Skin of body (tissue), 2 donors: ENCODE measurements around the gene IFNE. TPM values are rescaled to one million over a fixed set of nuclear protein-coding genes. Genes with fewer than 3 reads are reported as not detected.
"Not testable (repeated sequence)": the region's sequence is repeated elsewhere in the genome, so short reads cannot be mapped to it uniquely, and the experiment has no call there.

Experiments
- DNase-seq: peaks from one replicate; lab custom pipeline; 2025; lab: John Stamatoyannopoulos, UW
- total RNA-seq: library from RNA; depleted of rRNA; stranded (reverse); fragments of >200 nt; gene quantifications from one replicate; pipeline ENCODE4 v1.2.3, GENCODE V29; 2014

Gene IFNE
- total RNA-seq, 1 donor from 2014 or later: not detected

DNA sequence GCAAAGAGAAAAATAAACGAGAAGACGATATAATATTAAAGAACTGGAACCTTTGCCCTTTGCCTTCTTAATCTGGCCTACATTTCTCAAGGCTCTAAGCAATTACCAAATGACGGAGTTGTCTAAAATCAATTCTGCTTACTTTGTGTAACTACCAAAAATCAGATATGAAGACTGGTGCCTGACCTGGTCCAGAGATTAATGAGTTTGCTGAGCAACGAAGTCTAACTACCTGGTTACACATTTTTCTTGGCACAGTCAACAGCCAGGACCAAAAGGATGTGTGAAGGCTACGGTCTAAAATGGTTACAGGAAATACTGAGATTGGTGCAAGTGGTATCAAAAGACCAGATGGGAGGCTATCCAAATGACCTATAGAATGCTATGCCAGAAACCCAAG is 17.8 kb upstream of the IFNE start:
- DNase-seq: no peak

DNA sequence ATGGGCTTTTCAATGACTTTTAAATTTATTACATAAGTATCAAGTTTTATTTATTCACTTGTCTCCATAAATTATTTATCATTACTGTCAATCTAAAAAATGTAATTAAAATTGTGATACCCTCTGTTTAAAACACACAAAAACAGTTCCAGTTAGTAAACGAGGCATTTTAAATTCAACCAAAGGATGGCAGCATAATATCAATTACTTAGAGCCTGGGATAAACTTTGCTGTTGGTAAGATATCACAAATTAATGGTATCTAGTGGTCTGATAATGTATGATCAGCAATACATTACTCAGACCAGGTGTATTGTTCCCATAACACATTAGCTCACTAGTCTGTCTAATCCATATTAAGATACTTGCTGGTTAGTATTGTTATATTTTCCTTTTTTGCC is 9.6 kb upstream of the IFNE start:
- no peak for DNase-seq

DNA sequence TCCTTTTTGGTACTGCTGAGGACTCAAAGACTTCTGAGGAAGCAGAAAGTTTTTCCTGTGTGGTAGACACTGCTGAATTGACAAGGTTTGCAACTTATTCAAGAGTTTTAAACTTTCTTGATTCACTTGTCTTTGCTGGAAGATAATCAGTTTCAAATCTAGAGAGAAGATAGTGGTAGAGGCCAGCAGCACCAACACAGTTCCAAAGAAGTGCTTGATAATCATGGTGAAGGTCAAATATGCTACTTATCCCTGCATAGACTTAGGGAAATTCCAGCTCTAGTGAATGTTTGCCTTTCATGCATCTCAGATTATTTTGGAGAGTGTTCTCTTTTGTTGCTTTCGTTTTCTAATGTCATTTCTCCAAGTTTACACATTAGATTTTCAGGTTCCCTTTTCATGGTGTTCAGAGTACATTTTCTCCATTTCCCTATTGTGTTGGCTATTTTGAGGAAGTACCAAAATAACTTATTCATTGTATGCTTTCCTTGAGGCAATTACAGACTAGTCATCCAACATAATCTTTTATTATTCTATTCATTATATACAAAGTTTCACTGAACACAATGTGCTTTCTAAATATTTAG is 550 bp downstream of the IFNE start:
- no peak for DNase-seq

DNA sequence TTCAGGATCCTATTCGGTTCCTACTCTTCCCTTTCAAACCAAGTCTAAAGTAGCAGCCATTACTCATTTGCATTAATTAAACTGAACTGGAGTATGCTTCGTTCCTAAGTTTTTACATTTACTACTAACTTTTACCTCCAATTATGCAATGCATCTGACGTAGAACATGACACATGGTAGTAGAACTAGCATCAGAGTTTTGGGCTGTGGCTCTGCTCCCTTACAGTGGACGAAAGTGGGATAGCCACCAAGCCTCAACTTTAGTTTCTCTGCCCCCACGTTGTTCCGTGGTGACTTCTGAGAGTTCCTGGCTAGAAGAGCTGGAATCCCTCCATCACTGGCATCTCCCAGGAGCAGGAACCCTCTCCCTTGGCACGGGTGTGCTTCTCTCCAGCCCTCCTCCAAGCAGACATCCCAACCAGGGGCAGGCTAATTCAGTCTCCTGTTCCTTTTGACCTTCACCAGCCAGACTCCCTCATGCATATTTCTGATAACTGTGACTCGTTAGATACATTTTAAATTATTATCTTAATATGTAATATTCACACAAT is 2.9 kb downstream of the IFNE start:
- no peak for DNase-seq

DNA sequence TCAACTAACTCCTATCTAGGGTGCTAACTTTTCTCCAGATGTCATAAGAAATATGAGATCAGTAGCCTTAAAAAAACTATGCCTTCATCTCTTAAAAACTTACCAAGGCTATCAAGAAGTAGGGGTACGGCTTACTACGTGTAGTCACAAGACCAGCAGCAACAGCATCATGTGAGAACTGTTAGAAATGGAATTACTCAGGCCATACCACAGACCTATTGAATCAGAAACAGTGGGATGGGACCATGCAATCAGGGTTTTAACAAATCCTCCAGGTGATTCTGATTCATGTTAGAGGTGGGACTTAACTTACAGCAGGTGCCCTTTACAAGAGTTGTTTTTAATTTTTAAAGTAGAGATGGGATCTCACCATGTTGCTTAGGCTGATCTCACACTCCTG is 4.6 kb downstream of the IFNE start:
- DNase-seq: no peak

- DNase-seq: no peak
Observed at GRCh38 chr9:21473236-21473635, 8.9 kb downstream of the IFNE start.

DNA sequence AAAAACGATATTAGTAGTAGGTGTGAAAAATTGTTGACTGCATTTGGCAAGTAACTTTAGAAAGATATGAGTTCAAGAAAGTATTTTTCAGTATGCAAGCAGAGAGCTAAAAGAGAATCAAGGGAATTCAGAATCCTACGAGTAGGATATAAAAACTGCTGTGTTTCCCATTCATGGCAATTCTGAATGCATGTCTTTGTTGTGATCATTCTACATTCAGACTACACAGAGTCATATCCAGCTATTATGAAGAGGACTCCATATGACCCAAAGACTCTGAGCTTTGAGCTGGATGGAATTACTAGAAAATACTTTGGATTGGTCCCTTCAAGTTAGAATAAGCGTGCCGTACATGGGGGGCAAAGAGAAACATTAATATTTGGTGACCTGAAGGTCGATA is 12.0 kb downstream of the IFNE start:
- no peak for DNase-seq

GRCh38 chr9:21465859-21466518 is 16.1 kb downstream of the IFNE start:
- DNase-seq: peak; percentile 1

DNA sequence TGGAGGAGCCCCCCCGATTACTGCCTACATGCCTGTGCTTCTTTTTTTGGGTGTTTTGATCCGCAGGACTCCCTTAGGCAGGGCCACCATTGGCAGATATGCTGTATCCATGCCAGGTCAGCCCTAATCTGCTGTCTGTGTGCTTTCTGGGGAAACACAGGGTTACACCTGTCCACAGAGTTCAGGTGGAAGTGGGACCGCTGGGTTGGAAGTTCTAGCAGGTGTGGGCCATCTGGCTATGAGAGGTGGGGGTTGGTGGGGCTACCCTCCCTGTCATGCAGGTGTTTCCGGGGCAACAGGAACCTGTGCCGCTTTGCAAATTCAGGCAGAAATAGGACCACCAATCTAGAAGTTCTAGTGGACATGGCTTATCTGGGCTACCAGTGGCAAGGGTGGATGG is 17.0 kb downstream of the IFNE start:
- no peak for DNase-seq

DNA sequence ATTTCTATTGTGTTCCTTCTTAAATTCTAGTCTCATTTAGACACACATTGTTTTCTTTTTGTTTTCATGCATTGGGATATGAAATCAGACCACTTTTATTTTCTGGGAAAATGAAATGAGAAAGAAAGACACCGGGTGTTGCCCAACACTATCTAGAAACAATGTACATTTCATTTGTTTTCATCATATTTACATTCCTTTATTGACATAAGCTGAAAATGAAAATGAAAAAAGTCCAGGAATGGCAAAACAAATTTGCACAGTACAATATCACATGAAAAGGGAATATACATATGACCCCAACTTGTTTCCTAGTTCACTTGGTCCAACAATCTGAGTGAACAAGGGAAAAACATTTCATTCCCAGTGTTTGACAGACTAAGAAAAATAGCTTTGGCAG is 20.7 kb downstream of the IFNE start:
- DNase-seq: no peak

GRCh38 chr9:21455320-21455719 is 26.8 kb downstream of the IFNE start:
- no peak for DNase-seq

DNA sequence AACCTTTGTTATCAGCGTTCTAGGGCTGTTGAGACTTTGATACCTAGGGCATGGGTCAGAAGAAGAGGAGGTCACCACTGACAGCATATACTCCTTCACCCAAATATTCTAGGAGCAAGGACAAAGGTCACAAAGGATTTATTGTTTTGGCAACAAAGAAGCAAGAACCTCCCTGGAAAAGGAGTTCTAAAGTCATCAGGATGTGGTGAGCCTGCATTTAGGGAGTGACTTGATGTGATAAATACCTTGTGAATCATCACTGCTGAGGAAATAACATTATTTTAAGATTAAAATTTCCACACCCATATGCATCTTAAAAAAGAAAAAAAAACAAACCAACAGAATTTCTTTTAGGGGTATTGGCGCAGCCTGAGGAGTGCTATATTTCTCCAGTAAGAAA is 28.0 kb downstream of the IFNE start:
- no peak for DNase-seq

- no peak for DNase-seq
Observed at GRCh38 chr9:21452681-21453080, 29.4 kb downstream of the IFNE start.

DNA sequence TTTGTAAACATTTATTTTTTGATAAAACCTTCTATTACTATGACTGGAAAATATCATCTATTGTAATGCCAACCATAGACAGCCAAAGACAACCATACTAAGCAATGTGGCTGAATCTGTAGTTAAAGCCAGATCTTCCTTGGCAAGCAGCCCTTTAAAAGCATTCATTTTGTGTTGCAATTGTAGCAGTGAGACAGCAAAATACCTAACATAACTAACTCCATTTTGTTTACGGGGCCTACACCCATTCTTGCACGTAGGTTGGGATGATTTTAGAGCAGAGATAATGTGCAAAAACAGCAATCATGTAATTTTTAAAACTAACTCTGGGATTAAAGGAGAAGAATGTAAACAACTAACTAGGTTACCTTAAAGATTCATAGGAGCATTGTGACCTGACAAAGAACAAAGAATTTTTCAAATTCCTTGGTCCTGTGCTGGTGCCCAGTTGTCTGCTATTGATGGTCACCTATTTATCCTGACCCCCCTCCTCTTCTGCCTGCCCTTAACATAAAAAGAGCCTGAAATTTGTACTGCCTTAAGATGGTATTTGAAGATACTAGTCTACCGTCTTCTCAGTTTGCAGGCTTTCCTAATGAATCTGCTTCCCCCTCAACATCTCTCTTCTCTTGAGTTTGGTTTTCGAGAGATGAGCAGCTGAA is 31.2 kb downstream of the IFNE start:
- no peak for DNase-seq

DNA sequence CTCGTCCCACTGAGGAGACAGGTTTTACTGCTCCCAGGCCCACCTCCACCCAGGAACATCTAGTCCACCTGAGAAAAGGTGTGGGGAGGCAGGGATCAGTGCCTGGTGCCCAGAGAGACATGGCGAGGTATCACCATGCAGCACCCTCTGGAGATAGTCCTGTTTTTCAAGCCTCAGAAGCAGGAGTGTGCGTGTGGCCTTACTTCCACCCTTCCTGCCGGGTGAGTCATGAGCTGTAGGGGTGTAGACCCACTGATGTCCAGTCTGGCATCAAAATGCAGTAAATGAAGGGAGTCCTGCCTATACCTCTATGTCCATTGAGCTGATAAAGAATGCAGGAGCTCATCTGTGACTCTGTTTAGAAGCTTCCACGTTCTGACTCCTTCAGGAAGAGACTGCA is 32.8 kb downstream of the IFNE start:
- not testable (repeated sequence) for DNase-seq

GRCh38 chr9:21443849-21444625 is 38.1 kb downstream of the IFNE start:
- no peak for DNase-seq

DNA sequence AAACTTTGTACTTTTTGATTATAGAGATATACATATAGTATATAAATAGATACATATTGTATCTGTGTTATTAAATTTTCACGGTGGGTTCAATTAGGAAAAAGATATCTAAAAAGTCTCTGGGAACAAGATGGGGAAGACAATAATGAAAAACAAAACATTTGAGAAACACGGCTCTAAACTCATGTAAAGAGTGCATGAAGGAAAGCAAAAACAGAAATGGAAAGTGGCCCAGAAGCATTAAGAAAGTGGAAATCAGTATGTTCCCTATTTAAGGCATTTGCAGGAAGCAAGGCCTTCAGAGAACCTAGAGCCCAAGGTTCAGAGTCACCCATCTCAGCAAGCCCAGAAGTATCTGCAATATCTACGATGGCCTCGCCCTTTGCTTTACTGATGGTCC is 42.0 kb downstream of the IFNE start, which contains the start of gene IFNA1:
TSS of gene IFNA1 (plus strand) at position 301 of the 400 bp plus-strand sequence. CDS start at position 370, 69 bp downstream.
- no peak for DNase-seq

DNA sequence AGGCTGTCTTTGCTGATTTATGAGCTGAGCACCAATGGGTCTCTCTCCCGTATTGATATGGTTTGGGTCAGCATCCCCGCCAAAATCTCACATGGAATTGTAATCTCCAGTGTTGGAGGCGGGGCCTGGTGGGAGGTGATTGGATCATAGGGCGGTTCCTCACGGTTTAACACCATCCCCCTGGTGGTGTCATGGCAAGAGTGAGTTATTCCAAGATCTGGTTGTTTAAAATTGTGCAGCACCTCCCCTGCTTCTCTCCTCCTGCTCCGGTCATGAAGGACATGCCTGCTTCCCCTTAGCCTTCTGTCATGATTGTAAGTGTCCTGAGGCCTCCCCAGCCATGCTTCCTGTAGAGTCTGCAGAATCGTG is 47.1 kb downstream of the IFNE start:
- not testable (repeated sequence) for DNase-seq

GRCh38 chr9:21434202-21435014 is 47.7 kb downstream of the IFNE start:
- peak; percentile 18 for DNase-seq

- DNase-seq: no peak
Observed at GRCh38 chr9:21432672-21433425, 49.3 kb downstream of the IFNE start.
